HFFc6 (cell line): ENCODE measurements around the gene GATAD2A. TPM values are rescaled to one million over a fixed set of nuclear protein-coding genes. Genes with fewer than 3 reads are reported as not detected.
A peak's percentile ranks its signal among the peaks of the same experiment; 100 is the strongest.

Source experiments
- DNase-seq: peaks from one replicate; pipeline ENCODE4 v3.0.0-alpha.2; 2018
- H3K27ac Mint-ChIP-seq: 2 replicates; pipeline ENCODE4 v1.8.0; 2020; ENCODE audit warnings: mild to moderate bottlenecking, mixed read lengths
- H3K27me3 Mint-ChIP-seq: 2 replicates; pipeline ENCODE4 v1.8.0; 2021; ENCODE audit warnings: mild to moderate bottlenecking, moderate library complexity, mixed read lengths; ENCODE audit not compliant: insufficient read depth
- H3K36me3 Mint-ChIP-seq: 2 replicates; pipeline ENCODE4 v1.8.0; 2021; ENCODE audit warnings: low read depth, mixed read lengths
- H3K4me1 Mint-ChIP-seq: 2 replicates; pipeline ENCODE4 v1.8.0; 2020; ENCODE audit warnings: low read depth, mixed read lengths
- H3K4me3 Mint-ChIP-seq: 2 replicates; pipeline ENCODE4 v1.8.0; 2020; ENCODE audit warnings: mild to moderate bottlenecking, moderate library complexity, mixed read lengths
- H3K9me3 Mint-ChIP-seq: 2 replicates; pipeline ENCODE4 v1.8.0; 2020; ENCODE audit warnings: mild to moderate bottlenecking, mixed read lengths
- CTCF ChIP-seq: fragments of 200-600 bp; sonication (generic); IDR thresholded peaks from 2 replicates; pipeline ENCODE4 v1.5.0; 2021; ENCODE audit warnings: antibody characterized with exemption, mild to moderate bottlenecking
- total RNA-seq, 6 experiments: library from RNA; stranded (reverse); fragmentation: NEBNext Ultra II Directional; extraction: Animal tissue kit (Norgen Biotek cat#: 25700); gene quantifications; 2 replicates in 1 of 6; 3 replicates in 5 of 6; pipeline ENCODE4 v1.2.3, GENCODE V29; 2021

Gene GATAD2A
- total RNA-seq, 6 experiments from 2014 or later, result 107 to 123 (median 112) TPM

- peaks cover 7% of the 10 kb centered on the region for H3K27me3 Mint-ChIP-seq
- TF ChIP-seq CTCF, result no peak
- H3K4me3 Mint-ChIP-seq, result no peak overlapping the region
- no peaks in the 10 kb centered on the region for H3K4me1 Mint-ChIP-seq
- H3K36me3 Mint-ChIP-seq, result peaks cover 20% of the 10 kb centered on the region
- DNase-seq, result no peak
- H3K27ac Mint-ChIP-seq, result no peak overlapping the region
- no peaks in the 10 kb centered on the region for H3K9me3 Mint-ChIP-seq
These were observed 102.7 kb downstream of the GATAD2A start for GRCh38 chr19:19508217-19508616.

- DNase-seq, result peak; percentile 41
- no peaks in the 10 kb centered on the region for H3K9me3 Mint-ChIP-seq
- no peak overlapping the region for H3K4me3 Mint-ChIP-seq
These were observed 105.0 kb downstream of the GATAD2A start for GRCh38 chr19:19510432-19510831.

GRCh38 chr19:19513682-19514081, 108.2 kb downstream of the GATAD2A start:
- Mint-ChIP-seq H3K4me3 (no peak overlapping the region), H3K27ac (no peak overlapping the region), H3K27me3 (peaks cover 4% of the 10 kb centered on the region; the same call in 1 of the 2 replicates), H3K9me3 (no peaks in the 10 kb centered on the region), H3K36me3 (peaks cover 10% of the 10 kb centered on the region; the same call in 1 of the 2 replicates), H3K4me1 (no peaks in the 10 kb centered on the region)
- no peak for DNase-seq
- TF ChIP-seq CTCF, result no peak

More at GRCh38 chr19:19510432-19510831, 105.0 kb downstream of the GATAD2A start:
- Mint-ChIP-seq H3K4me1 (no peaks in the 10 kb centered on the region), H3K27me3 (peaks cover 7% of the 10 kb centered on the region), H3K36me3 (peaks cover 22% of the 10 kb centered on the region), H3K27ac (no peak overlapping the region)
- TF ChIP-seq CTCF, result no peak

GRCh38 chr19:19514215-19514657, 108.8 kb downstream of the GATAD2A start:
- Mint-ChIP-seq H3K4me1 (no peaks in the 10 kb centered on the region), H3K4me3 (no peak overlapping the region), H3K9me3 (no peaks in the 10 kb centered on the region), H3K27me3 (peaks cover 4% of the 10 kb centered on the region; the same call in 1 of the 2 replicates), H3K36me3 (peaks cover 7% of the 10 kb centered on the region; the same call in 1 of the 2 replicates), H3K27ac (no peak overlapping the region)
- DNase-seq, result no peak
- TF ChIP-seq CTCF, result no peak

- Mint-ChIP-seq H3K27me3 (peaks cover 4% of the 10 kb centered on the region; the same call in 1 of the 2 replicates), H3K4me3 (peak within 1 kb of the TSS; percentile 95), H3K27ac (peak within 1 kb of the TSS; percentile 89), H3K36me3 (peaks cover 7% of the 10 kb centered on the region; the same call in 1 of the 2 replicates), H3K9me3 (no peaks in the 10 kb centered on the region), H3K4me1 (no peaks in the 10 kb centered on the region)
- no peak for DNase-seq
- no peak for TF ChIP-seq CTCF
These were observed 109.6 kb downstream of the GATAD2A start, which contains the start of gene TSSK6 for GRCh38 chr19:19514881-19515641. TSS of gene TSSK6 (minus strand) at chr19:19515548. CDS start at chr19:19515427, 121 bp downstream.
